ENCODE data around the gene DOHH. TPM values are rescaled to one million over a fixed set of nuclear protein-coding genes. Genes with fewer than 3 reads are reported as not detected.

The DOHH gene
- total RNA-seq, 1 donor = 9.2 TPM

DNA sequence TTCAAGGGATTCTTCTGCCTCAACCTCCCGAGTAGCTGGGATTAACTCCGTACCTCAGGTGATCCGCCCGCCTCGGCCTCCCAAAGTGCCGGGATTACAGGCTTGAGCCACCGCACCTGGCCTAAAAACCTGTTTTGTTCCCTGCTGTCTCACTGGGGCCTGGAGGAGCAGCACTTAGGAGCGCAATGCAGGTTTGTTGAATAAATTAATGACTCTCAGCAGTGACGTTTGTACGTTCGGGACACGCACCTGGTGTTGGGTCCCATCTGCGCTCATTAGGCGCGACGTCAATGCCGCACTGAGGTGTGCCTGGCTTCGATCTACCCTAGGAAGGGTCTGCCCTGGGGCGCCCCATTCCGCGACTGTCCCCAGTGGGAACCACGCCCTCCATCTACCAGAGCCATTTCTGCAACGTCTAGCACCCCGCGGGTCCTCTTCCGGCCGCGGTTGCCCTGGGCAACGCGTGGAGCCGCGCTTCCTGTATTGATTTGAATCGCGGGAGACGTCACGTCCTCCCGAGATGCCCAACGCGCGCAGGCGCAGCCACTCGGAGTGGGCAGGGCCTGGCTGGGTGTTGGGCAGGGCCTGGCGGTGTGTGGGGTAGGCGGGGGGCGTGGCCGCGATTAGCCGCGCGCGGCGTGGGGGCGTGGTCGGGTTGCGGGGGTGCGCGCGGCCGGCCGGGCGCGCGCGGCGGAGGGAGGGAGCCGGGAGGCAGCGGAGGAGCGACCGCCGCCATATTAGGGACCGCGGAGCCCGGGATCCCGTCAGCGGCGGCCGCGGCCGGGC is 5.3 kb upstream of the DOHH start, which contains the start of gene FZR1:
Gene FZR1 (plus strand): TSS at position 714 of the 786 bp plus-strand sequence. CDS start 16,679 bp downstream, outside the sequence.
- peak; percentile 99 for DNase-seq (ENCODE audit: low read depth in 2 of 3, low spot score in 2 of 3)

DNA sequence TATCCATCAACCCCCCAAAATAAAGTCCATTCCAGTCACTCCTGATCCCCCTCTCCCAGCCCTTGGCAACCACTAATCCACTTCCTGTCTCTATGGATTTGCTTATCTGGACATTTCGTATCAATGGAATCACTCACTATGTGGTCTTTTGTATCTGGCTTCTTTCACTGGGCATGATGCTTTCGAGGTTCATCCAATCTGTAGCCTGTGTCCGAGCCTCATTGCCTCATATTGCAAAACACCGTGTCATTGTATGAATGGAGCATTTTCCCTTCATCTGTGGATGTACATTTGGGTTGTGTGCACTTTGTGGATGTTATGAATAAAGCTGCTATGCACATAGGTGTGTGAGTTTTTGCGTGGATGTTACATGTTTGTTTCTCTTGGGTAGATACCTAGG is 4.3 kb upstream of the DOHH start:
- DNase-seq (ENCODE audit: low read depth in 2 of 3, low spot score in 2 of 3) = no peak

GRCh38 chr19:3503036-3503572 is 2.6 kb upstream of the DOHH start:
- no peak for DNase-seq (ENCODE audit: low read depth in 2 of 3, low spot score in 2 of 3)

- no peak for DNase-seq (ENCODE audit: low read depth in 2 of 3, low spot score in 2 of 3)
These were observed 1.3 kb upstream of the DOHH start for GRCh38 chr19:3501780-3502179.

DNA sequence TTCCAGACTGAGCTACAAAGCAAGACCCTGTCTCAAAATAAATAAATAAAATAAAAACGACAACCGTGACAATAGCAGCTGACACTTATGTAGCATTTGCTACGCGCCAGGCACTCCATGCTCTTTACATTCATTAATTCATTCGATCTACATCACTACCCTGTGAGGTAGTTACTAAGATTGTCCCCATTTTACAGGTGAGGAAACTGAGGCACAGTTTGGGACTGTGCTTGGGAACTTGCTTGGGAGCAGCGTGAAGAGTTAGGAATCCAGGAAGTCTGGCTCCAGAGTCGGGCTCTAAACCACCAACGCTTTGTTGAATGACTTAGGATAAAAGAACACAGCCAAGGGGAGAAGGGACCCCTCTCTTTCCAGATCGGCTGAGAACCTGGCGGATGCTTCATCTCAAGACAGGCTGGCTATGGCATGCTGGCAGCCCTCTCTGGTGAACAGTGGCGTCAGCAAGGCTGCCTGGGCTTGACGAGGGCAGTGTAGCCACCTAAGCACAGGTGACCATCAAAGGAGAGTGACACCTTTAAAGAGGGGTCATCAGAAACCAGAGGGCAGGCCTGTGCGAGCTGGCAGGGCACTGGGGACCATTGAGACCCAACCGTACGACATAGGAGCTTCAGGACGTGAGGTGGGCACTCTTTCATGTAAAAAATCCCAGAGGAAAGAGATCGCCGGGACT is 591 bp downstream of the DOHH start:
- DNase-seq (ENCODE audit: low read depth in 2 of 3, low spot score in 2 of 3) = no peak

GRCh38 chr19:3497757-3498520 is 2.5 kb downstream of the DOHH start:
- DNase-seq (ENCODE audit: low read depth in 2 of 3, low spot score in 2 of 3) = no peak

DNA sequence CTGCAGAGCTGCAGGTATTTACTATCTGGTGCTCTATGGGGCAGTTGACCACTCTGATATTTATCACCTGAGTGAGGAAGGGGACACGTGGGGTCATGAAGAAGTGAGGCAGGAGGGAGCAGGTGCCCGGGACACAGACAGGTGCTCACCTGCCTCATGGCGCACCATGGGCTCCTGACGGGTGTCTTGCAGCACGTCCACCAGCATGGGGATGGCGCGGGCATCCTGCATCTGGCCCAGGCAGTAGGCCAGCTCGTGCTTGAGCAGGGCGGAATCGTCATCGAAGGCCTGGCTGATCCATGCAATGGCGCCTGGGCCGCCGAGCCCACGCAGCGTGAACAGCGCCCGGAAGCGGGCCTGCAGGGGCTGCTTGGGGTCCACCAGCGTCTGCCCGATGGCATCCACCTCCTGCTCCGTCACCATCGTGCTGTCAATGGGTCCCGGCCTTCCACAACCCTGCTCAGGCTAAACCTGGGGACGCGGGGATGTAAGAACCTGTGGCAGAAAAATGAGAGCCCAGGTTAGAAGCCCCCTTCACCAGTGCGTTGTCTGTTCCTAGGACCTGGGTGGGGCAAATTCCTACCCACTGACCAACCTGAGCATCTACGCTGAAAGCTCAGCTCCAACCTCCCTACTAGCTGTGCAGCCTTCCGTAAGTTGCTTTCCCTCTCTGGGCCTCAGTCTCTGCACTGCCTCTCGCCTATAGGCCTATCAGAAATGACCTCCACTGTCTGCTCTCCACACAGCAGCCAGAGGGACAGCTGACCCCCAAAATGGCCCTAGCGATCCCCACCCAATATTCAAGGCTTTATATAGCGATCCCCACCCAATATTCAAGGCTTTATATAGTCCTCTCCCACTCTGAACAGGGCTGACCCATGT is 3.8 kb downstream of the DOHH start:
- no peak for DNase-seq (ENCODE audit: low read depth in 2 of 3, low spot score in 2 of 3)

DNA sequence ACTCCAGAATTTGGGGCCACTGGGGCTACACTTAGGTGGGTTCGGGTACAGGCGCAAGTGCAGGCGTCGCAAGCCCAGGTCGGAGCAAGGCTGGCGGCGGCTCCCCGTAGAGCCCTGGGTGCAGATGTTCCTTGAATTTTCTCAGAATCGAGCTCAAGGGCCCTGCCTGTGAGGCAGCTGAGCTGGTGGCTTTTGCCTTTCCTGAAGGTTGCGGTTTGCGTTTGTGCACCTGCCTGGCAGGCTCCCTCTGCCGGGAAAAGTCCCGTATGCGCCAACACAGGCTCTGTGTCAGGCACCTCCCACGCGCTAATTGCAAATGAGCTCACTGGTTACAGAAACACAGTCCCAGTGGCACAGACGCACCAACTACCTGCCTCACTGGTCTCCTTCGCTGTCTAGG is 5.9 kb downstream of the DOHH start:
- no peak for DNase-seq (ENCODE audit: low read depth in 2 of 3, low spot score in 2 of 3)

DNA sequence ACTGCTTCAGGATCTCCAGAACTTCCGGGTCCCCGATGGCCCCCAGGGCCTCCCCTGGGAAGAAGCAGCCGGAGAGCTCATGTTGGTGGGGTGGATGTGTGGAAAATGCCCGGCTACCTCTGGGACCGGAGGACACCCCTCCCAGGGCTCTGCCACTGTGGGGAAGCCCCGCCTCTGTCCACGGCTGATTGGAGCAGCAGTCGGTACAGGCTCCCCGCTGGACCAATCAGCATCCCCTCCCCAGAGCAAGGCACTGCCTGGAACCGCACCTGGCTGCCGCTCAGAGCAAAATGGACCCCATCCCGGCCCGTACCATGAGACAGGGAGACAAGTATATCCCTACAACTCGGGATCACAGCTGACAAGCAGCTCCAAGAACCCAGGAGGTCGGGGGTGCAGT is 6.4 kb downstream of the DOHH start:
- peak in 1 of 3 donors; percentile 19 for DNase-seq (ENCODE audit: low read depth in 2 of 3, low spot score in 2 of 3)

DNA sequence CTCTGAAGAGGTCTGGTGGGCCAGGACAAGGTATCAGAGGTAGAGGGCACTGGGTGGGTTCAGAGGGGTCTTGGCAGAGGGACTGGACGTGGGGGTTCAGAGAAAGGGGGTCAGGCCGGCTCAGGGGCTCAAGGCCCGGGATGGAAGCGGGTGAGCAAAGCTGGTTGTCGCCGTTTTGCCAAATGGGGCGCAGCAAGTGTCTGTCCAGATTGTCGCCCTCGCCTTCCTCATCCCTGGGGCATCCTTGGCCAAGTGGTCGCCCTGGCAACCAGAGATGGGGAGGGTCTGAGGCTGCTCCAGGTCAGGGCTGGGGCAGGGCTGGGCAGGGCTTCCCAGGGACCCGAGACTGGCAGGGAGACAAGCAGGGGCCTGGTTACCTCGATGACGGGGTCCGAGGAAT is 6.8 kb downstream of the DOHH start:
- DNase-seq (ENCODE audit: low read depth in 2 of 3, low spot score in 2 of 3) = no peak

- DNase-seq (ENCODE audit: low read depth in 2 of 3, low spot score in 2 of 3) = no peak
These were observed 7.6 kb downstream of the DOHH start for GRCh38 chr19:3492919-3493318.

DNA sequence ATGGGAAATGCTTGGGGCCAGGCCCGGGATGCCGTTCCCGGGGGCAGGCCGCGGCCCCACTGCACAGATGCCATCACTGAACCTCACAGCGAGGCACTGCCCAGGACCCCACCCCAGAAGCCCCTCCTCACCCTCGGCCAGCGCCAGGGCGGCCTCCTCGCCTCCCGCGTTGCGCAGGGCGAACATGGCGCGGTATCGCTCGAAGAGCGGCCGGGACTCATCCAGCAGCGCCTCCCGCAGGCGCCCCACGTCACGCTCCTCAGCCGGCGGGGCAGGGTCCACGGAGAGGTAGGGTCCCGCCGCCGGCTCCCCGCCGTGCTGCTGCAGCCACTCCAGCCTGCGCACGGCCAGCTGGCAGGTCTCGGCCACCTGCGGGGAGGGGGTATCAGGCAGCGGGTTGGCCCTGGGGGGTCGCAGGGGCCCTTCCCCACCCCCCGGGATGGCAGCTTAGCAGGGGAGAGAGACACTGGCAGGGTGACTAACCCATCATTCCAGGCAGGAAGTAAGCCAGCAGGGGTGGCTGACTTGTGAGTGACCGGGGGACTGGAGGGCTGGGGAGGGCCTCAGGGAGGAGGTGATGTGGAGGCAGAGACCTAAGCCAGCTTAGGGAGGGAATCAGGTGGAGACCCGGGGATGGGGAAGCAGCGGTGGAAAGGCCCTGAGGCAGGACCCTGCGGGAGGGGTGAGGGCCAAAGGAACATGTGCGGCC is 8.2 kb downstream of the DOHH start:
- no peak for DNase-seq (ENCODE audit: low read depth in 2 of 3, low spot score in 2 of 3)

DNA sequence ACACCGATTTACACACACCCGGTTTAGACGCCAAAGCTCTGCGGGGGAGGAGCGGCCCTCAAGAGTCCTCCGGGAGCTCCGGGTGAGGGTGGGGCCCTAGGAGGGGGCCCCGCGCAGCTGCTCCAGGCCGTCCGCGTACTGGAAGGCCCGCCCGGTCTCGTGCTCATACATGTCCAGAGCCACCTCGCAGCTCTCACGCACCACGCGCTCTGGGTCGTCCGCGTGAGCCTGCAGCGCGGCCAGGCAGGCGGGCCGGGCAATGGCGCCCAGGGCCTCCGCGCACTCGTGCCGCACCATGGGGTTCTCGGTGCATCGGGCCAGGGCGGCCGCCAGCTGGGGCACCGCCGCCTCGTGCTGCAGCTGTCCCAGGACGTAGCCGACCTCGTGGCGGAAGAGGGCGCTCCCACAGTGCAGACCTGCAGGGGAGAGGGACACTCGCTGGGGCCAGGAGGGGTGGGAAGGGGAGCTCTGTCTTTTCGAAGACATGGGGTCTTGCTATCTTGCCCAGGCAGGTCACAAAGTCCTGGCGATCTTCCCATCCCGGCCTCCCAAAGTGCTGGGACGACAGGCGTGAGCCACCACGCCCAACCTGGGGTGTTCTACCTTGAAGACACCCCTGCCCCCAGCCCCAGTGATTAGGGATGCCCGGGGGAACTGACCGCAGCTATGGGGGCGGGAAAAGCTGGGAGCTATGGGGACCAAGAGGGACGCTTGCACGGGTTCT is 8.9 kb downstream of the DOHH start:
- DNase-seq (ENCODE audit: low read depth in 2 of 3, low spot score in 2 of 3) = no peak

GRCh38 chr19:3483226-3483628 is 17.2 kb downstream of the DOHH start, which contains the start of gene SMIM44:
SMIM44 (minus strand) TSS chr19:3483441; CDS start chr19:3483403, 38 bp downstream.
- no peak for DNase-seq (ENCODE audit: low read depth in 2 of 3, low spot score in 2 of 3)

DNA sequence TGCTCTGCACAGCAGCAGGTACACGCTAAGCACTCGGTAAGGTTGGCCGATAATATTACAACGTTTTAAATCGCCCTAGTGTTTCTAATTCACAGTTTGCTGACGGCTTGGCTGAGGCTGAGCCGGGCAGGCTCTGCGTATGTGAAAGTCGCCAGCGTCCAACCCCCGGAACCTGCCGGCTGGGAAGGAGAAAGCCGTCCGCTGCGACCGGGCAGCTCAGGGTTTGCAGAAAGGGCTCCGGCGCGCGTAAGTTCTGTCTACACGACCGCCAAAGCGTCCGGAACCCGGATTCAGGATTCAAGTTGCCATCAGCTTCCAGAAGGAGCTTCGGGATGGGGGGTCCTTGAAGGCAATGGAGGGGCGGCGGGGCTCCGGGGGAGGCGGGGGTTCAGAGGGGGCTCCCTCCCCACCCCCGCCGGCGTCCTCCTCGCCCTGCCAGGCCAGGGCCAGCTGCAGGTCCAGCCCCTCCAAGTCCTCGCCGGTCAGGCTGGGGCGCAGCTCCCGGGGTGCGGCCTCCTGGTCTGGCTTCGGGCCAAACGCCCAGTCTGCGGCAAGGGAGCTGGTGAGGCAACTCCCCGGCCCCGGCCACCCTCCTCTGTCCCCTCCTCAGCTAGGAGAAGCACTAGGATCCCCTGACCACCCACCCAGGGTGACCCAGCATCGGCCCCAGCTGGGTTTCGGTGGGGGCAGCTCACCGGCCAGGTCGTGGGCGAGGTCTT is 17.8 kb downstream of the DOHH start:
- no peak for DNase-seq (ENCODE audit: low read depth in 2 of 3, low spot score in 2 of 3)

GRCh38 chr19:3481241-3482090 is 19.0 kb downstream of the DOHH start:
- no peak for DNase-seq (ENCODE audit: low read depth in 2 of 3, low spot score in 2 of 3)

DNA sequence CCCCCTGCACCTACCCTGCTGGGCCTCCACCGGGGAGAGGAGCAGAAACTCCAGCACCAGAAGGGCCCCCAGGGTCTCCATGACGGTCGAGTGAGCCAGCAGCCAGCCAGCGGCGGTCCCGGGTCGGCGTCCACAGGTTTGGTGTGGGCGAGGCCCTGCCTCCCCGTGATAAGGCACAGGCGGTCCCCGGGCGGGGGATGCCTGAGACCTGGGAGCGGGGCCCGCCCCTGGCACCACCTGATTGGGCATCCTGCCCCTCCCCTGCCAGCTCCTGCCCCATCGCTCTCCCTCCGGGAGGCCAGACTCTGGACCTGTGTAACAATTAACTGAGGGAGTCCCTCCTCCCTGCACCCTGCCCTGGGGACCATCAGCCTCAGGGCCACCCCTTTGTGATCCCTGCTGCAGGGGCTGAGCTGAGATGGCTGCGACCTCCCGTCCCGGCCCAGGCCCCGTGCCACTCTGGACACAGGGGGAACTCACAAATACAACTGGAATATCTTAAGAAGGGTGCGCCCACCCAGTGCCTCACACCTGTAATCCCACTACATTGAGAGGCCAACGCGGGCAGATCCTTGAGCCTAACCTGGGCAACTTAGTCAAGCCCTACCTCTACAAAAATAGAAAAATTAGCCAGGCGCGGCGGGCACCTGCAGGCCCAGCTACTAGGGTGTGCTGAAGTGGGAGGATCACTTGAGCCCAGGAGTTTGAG is 19.9 kb downstream of the DOHH start, which contains the start of gene SMIM24:
Gene SMIM24 (minus strand): TSS at position 143 of the 709 bp plus-strand sequence. CDS start 62 bp downstream, at position 81.
- no peak for DNase-seq (ENCODE audit: low read depth in 2 of 3, low spot score in 2 of 3)

Measured in hematopoietic multipotent progenitor cell (in vitro differentiated cells).